H9 (cell line): ENCODE measurements around the gene MAPK8IP2. TPM values are rescaled to one million over a fixed set of nuclear protein-coding genes. Genes with fewer than 3 reads are reported as not detected.
A peak's percentile ranks its signal among the peaks of the same experiment; 100 is the strongest.

Experiments used
- DNase-seq: peaks from one replicate; pipeline ENCODE4 v3.0.0-alpha.2; 2017
- H2AFZ ChIP-seq: one replicate; pipeline ENCODE4 v1.6.1; 2013; ENCODE audit warnings: mild to moderate bottlenecking, low read length, control low read depth, moderate library complexity
- H2AK5ac ChIP-seq: 2 replicates; pipeline ENCODE4 v1.6.1; 2013; ENCODE audit warnings: low read length, control low read depth, mixed read lengths; ENCODE audit not compliant: insufficient read length
- H2BK120ac ChIP-seq: one replicate; pipeline ENCODE4 v1.6.1; 2013; ENCODE audit warnings: low read depth, mild to moderate bottlenecking, low read length, control low read depth, inconsistent platforms; ENCODE audit not compliant: poor library complexity, severe bottlenecking
- H2BK12ac ChIP-seq: 2 replicates; pipeline ENCODE4 v1.6.1; 2013; ENCODE audit warnings: low read length, control low read depth, mixed read lengths, low read depth; ENCODE audit not compliant: insufficient read length
- H2BK15ac ChIP-seq: 2 replicates; pipeline ENCODE4 v1.6.1; 2013; ENCODE audit warnings: low read depth, low read length, control low read depth
- H2BK20ac ChIP-seq: one replicate; pipeline ENCODE4 v1.6.1; 2013; ENCODE audit warnings: low read depth, mild to moderate bottlenecking, low read length, control low read depth, inconsistent platforms; ENCODE audit not compliant: poor library complexity, severe bottlenecking
- H2BK5ac ChIP-seq: 2 replicates; pipeline ENCODE4 v1.6.1; 2013; ENCODE audit warnings: low read length, control low read depth, mixed read lengths; ENCODE audit not compliant: insufficient read length
- H3K14ac ChIP-seq: 2 replicates; pipeline ENCODE4 v1.6.1; 2013; ENCODE audit warnings: low read length, control low read depth; ENCODE audit not compliant: insufficient read depth
- H3K18ac ChIP-seq: 2 replicates; pipeline ENCODE4 v1.6.1; 2013; ENCODE audit warnings: low read depth, mild to moderate bottlenecking, mixed read lengths, low read length, control low read depth; ENCODE audit not compliant: insufficient read length
- H3K23ac ChIP-seq: 2 replicates; pipeline ENCODE4 v1.6.1; 2013; ENCODE audit warnings: low read length, control low read depth, mixed read lengths, low read depth; ENCODE audit not compliant: insufficient read length
- H3K23me2 ChIP-seq: 2 replicates; pipeline ENCODE4 v1.6.1; 2013; ENCODE audit warnings: low read depth, mild to moderate bottlenecking, mixed read lengths, low read length, control low read depth; ENCODE audit not compliant: insufficient read length, poor library complexity, severe bottlenecking
- H3K27ac ChIP-seq: 2 replicates; pipeline ENCODE4 v1.5.1; 2013; ENCODE audit warnings: low read length, control low read depth, mixed read lengths, low read depth; ENCODE audit not compliant: insufficient read length
- H3K27me3 ChIP-seq: 2 replicates; pipeline ENCODE4 v1.6.1; 2013; ENCODE audit warnings: low read length, control low read depth, inconsistent platforms; ENCODE audit not compliant: insufficient read depth
- H3K4ac ChIP-seq: 2 replicates; pipeline ENCODE4 v1.6.1; 2013; ENCODE audit warnings: low read depth, mild to moderate bottlenecking, control low read depth, inconsistent platforms, low read length, moderate library complexity
- H3K4me1 ChIP-seq: 2 replicates; pipeline ENCODE4 v1.6.1; 2013; ENCODE audit warnings: low read length, control low read depth, inconsistent platforms; ENCODE audit not compliant: insufficient read depth
- H3K4me2 ChIP-seq: 2 replicates; pipeline ENCODE4 v1.6.1; 2013; ENCODE audit warnings: low read length, control low read depth, mixed read lengths; ENCODE audit not compliant: insufficient read length, insufficient read depth
- H3K56ac ChIP-seq: 2 replicates; pipeline ENCODE4 v1.6.1; 2013; ENCODE audit warnings: low read depth, mild to moderate bottlenecking, mixed read lengths, low read length, control low read depth; ENCODE audit not compliant: insufficient read length
- H3K79me1 ChIP-seq: 2 replicates; pipeline ENCODE4 v1.6.1; 2013; ENCODE audit warnings: low read depth, mild to moderate bottlenecking, moderate library complexity, low read length, control low read depth, inconsistent platforms; ENCODE audit not compliant: insufficient read depth, poor library complexity, severe bottlenecking
- H3K79me2 ChIP-seq: 2 replicates; pipeline ENCODE4 v1.6.1; 2013; ENCODE audit warnings: low read length, control low read depth, inconsistent platforms; ENCODE audit not compliant: insufficient read depth
- H3K9ac ChIP-seq: 2 replicates; pipeline ENCODE4 v1.6.1; 2013; ENCODE audit warnings: low read length, control low read depth, mixed read lengths; ENCODE audit not compliant: insufficient read length; ENCODE audit errors: extremely low read depth
- H3K9me3 ChIP-seq: one replicate; pipeline ENCODE4 v1.6.1; 2013; ENCODE audit warnings: low read depth, low read length, inconsistent platforms; ENCODE audit not compliant: control insufficient read depth
- H3T11ph ChIP-seq: one replicate; pipeline ENCODE4 v1.6.1; 2013; ENCODE audit warnings: mild to moderate bottlenecking, low read length, control low read depth, inconsistent platforms
- H4K20me1 ChIP-seq: one replicate; pipeline ENCODE4 v1.6.1; 2013; ENCODE audit not compliant: control insufficient read depth, insufficient read length, insufficient read depth
- H4K5ac ChIP-seq: 2 replicates; pipeline ENCODE4 v1.6.1; 2013; ENCODE audit warnings: low read depth, mild to moderate bottlenecking, mixed read lengths, low read length, control low read depth; ENCODE audit not compliant: insufficient read length
- H4K8ac ChIP-seq: replicated peaks from 2 replicates; pipeline ENCODE4 v1.6.1; 2013; ENCODE audit warnings: low read length, control low read depth, mixed read lengths, low read depth; ENCODE audit not compliant: insufficient read length
- H4K91ac ChIP-seq: 2 replicates; pipeline ENCODE4 v1.6.1; 2013; ENCODE audit warnings: low read depth, mild to moderate bottlenecking, moderate library complexity, mixed read lengths, low read length, control low read depth; ENCODE audit not compliant: insufficient read length
- H3K27ac Mint-ChIP-seq, 3 experiments: 2 replicates in 2 of 3; 3 replicates in 1 of 3; pipeline ENCODE4 v1.8.0; 2020 to 2021; ENCODE audit warnings: mixed read lengths in 3 of 3, mild to moderate bottlenecking in 1 of 3, moderate library complexity in 1 of 3
- H3K27me3 Mint-ChIP-seq: 2 replicates; pipeline ENCODE4 v1.8.0; 2021; ENCODE audit warnings: low read depth, mild to moderate bottlenecking, moderate library complexity, mixed read lengths
- H3K36me3 Mint-ChIP-seq, 3 experiments: 2 replicates in 2 of 3; 3 replicates in 1 of 3; pipeline ENCODE4 v1.8.0; 2020 to 2021; ENCODE audit warnings: low read depth in 3 of 3, mixed read lengths in 3 of 3; ENCODE audit not compliant: insufficient read depth in 1 of 3
- H3K4me1 Mint-ChIP-seq, 2 experiments: 2 replicates each; pipeline ENCODE4 v1.8.0; 2020; ENCODE audit warnings: mixed read lengths in 2 of 2
- H3K4me3 Mint-ChIP-seq, 2 experiments: 2 replicates in 1 of 2; 3 replicates in 1 of 2; pipeline ENCODE4 v1.8.0; 2020 to 2021; ENCODE audit warnings: mild to moderate bottlenecking in 2 of 2, mixed read lengths in 2 of 2, moderate library complexity in 1 of 2
- H3K9me3 Mint-ChIP-seq, 2 experiments: 2 replicates in 1 of 2; 3 replicates in 1 of 2; pipeline ENCODE4 v1.8.0; 2020; ENCODE audit warnings: mild to moderate bottlenecking in 2 of 2, mixed read lengths in 2 of 2, moderate library complexity in 1 of 2
- CTCF ChIP-seq: fragments of 200-600 bp; sonication (generic); conservative IDR thresholded peaks from 3 replicates; pipeline ENCODE4 v1.8.0; 2021; ENCODE audit warnings: antibody characterized with exemption, mild to moderate bottlenecking
- WGBS: extraction: QIAGEN DNeasy Blood & Tissue Kit; methylation state at CpG from one replicate; pipeline ENCODE4 v1.1.7; 2013; ENCODE audit warnings: missing lambda C conversion rate, low lambda C conversion rate, mixed read lengths; ENCODE audit not compliant: insufficient read length; ENCODE audit errors: extremely low coverage; 5-methylcytosine and 5-hydroxymethylcytosine counted together
- total RNA-seq: library from RNA; stranded (reverse); gene quantifications from 2 replicates; pipeline ENCODE4 v1.2.1, GENCODE V29; 2021

Gene MAPK8IP2
- total RNA-seq, 1 experiment from 2014 or later, result 5.7 TPM

DNA sequence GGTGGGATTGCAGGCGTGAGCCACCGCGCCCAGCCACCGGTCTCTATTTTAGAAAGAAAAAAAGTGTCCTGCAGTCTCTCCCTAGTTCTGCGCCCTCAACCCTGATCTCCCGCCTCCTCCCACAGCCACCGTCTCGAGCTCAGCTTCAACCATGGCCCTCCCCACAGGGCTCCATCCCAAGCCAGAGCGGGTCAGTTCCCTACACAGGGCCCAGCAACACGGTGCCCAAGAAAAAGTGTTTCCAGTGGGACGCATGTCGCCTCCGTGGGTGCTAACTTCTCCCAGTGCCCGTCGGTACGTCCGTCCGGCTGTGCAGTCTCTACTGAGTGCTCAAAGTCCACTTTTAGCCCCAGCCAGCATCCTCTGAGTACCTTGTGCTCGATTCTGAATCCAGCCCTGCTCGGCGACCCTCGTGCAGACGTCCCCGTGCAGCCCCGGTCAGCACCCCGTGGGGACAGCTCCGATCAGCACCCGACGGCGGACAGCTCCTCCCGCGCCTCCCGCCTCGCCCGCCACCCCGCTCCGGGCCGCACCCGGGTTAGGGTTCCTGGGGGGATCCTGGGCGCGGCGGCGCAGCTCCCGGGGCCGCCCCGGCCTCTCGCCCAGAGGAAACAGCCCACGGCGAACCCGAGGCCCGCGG is 657 bp upstream of the MAPK8IP2 start:
- Histone ChIP-seq H3K14ac (no peak overlapping the region; the same call in 1 of the 2 replicates), H4K91ac (no peak overlapping the region), H2BK15ac (no peak overlapping the region), H3T11ph (no peak overlapping the region), H3K79me2 (no peaks in the 10 kb centered on the region), H3K4ac (no peak overlapping the region), H3K79me1 (no peaks in the 10 kb centered on the region), H2AK5ac (no peak overlapping the region), H3K18ac (no peak overlapping the region), H3K9ac (no peak overlapping the region), H3K4me1 (no peaks in the 10 kb centered on the region; the same call in 1 of the 2 replicates), H2BK5ac (no peak overlapping the region), H2BK120ac (no peak overlapping the region), H3K27ac (no peak overlapping the region), H3K9me3 (no peaks in the 10 kb centered on the region), H3K4me2 (peak overlapping the region; percentile 39), H2BK20ac (no peak overlapping the region), H2AFZ (no peak overlapping the region), H3K56ac (no peak overlapping the region), H3K23ac (no peak overlapping the region), H4K20me1 (no peaks in the 10 kb centered on the region), H3K27me3 (peaks cover 4% of the 10 kb centered on the region; the same call in 1 of the 2 replicates), H4K8ac (no peak overlapping the region), H3K23me2 (peaks cover 3% of the 10 kb centered on the region), H2BK12ac (no peak overlapping the region), H4K5ac (no peak overlapping the region)
- Mint-ChIP-seq H3K27ac (no peak overlapping the region), H3K36me3 (no peaks in the 10 kb centered on the region), H3K9me3 (no peaks in the 10 kb centered on the region; a peak in 1 of 5 replicates), H3K27me3 (peaks cover 61% of the 10 kb centered on the region), H3K4me1 (peaks cover 13 to 14% of the 10 kb centered on the region in 2 experiments), H3K4me3 (peak overlapping the region; percentile 57 to 82)
- no peak for TF ChIP-seq CTCF
- DNase-seq, result peak; percentile 68
- no CpG with 5 or more reads among the region's 52 CpGs for WGBS
